ENCODE data around the gene GSTM1. TPM values are rescaled to one million over a fixed set of nuclear protein-coding genes. Genes with fewer than 3 reads are reported as not detected.
"Not testable (repeated sequence)": the region's sequence is repeated elsewhere in the genome, so short reads cannot be mapped to it uniquely, and the experiment has no call there.

GSTM1 gene
- total and polyA plus RNA-seq, 2 of the 8 experiments (the other 6 are each of a cell fraction or from before 2014, with no cell fraction given): 16.7 to 42.5 TPM

- not testable (repeated sequence) for H2BK20ac ChIP-seq (ENCODE audit: low read length); H3K9me3 ChIP-seq (ENCODE audit: insufficient read depth in 2 of 2, low read depth in 1 of 2, low read length in 1 of 2); H3K18ac ChIP-seq (ENCODE audit: extremely low read depth, low read length); H4K91ac ChIP-seq (replicated peaks; ENCODE audit: insufficient read length, low read length); H4K5ac ChIP-seq (ENCODE audit: insufficient read length, low read depth, low read length); H3K9ac ChIP-seq (replicated peaks in 1 of 4; ENCODE audit: extremely low read depth in 1 of 4, low read depth in 3 of 4, low read length in 3 of 4); H2BK15ac ChIP-seq (ENCODE audit: low read length); DNase-seq (ENCODE audit: low read depth in 1 of 2, low spot score in 2 of 2); H3K14ac ChIP-seq (ENCODE audit: insufficient read length); H3K79me2 ChIP-seq (ENCODE audit: control insufficient read depth in 1 of 2, insufficient read depth in 2 of 2, low read length in 2 of 2); H3K27me3 ChIP-seq (replicated peaks in 1 of 4; ENCODE audit: control insufficient read depth in 3 of 4, extremely low read depth in 1 of 4, insufficient read depth in 3 of 4, low read length in 3 of 4); H4K8ac ChIP-seq (ENCODE audit: extremely low read depth, insufficient read depth, low read length); H2AK5ac ChIP-seq (ENCODE audit: low read depth, low read length); H2BK5ac ChIP-seq (ENCODE audit: low read depth, low read length); H3K4ac ChIP-seq (replicated peaks; ENCODE audit: insufficient read length, low read depth, low read length); H2AFZ ChIP-seq (ENCODE audit: low read length); H2BK120ac ChIP-seq (replicated peaks; ENCODE audit: low read depth, low read length); H3K4me2 ChIP-seq (ENCODE audit: insufficient read depth in 1 of 2, low read depth in 2 of 2, low read length in 2 of 2); FAIRE-seq; H3K23me2 ChIP-seq (ENCODE audit: low read depth, low read length); H3K4me1 ChIP-seq (replicated peaks in 1 of 4; ENCODE audit: control insufficient read depth in 3 of 4, insufficient read depth in 4 of 4, low read length in 3 of 4); H3K27ac ChIP-seq (ENCODE audit: low read depth, low read length); H3K36me3 ChIP-seq (ENCODE audit: control insufficient read depth in 2 of 4, insufficient read depth in 4 of 4, low read length in 3 of 4); H3K79me1 ChIP-seq (ENCODE audit: low read depth, low read length); H3K56ac ChIP-seq (replicated peaks; ENCODE audit: insufficient read length, low read depth, low read length); H4K20me1 ChIP-seq (replicated peaks in 1 of 2; ENCODE audit: control insufficient read depth in 1 of 2, insufficient read depth in 2 of 2, low read length in 2 of 2); H3K23ac ChIP-seq (ENCODE audit: insufficient read length); H3K4me3 ChIP-seq (ENCODE audit: extremely low read depth in 1 of 4, insufficient read depth in 2 of 4, low read depth in 3 of 4, low read length in 4 of 4); H2BK12ac ChIP-seq (ENCODE audit: low read depth, low read length)
- ChIA-PET POLR2A (ENCODE audit: partially characterized antibody) (interaction anchor here (0.6 kb wide), 1 partner anchor 10 kb away, joined by 3 read pairs; no protein-coding TSS in a partner anchor), CTCF (ENCODE audit: partially characterized antibody) (interaction anchor here (0.7 to 0.8 kb wide), 2 partner anchors 11 to 47 kb away, joined by 3 read pairs; partner anchors contain the start of gene GSTM1)
- 88% methylated on average over 3 of the region's 3 CpGs; no CpG with 5 or more reads in 1 of the 2 experiments for WGBS, 2 experiments (ENCODE audit: extremely low coverage in 1 of 2, insufficient coverage in 1 of 2, insufficient read length in 1 of 2, insufficient replicate concordance in 2 of 2, low coverage in 1 of 2, low lambda C conversion rate in 2 of 2, missing lambda C conversion rate in 1 of 2)
These were observed 10.8 kb upstream of the GSTM1 start for GRCh38 chr1:109676683-109677381.
